ENCODE results near the gene NT5DC3. TPM values are rescaled to one million over a fixed set of nuclear protein-coding genes. Genes with fewer than 3 reads are reported as not detected.

The NT5DC3 gene
- total RNA-seq, 4 donors from 2014 or later = 4.1 to 10.2 (median 7.0) TPM

DNA sequence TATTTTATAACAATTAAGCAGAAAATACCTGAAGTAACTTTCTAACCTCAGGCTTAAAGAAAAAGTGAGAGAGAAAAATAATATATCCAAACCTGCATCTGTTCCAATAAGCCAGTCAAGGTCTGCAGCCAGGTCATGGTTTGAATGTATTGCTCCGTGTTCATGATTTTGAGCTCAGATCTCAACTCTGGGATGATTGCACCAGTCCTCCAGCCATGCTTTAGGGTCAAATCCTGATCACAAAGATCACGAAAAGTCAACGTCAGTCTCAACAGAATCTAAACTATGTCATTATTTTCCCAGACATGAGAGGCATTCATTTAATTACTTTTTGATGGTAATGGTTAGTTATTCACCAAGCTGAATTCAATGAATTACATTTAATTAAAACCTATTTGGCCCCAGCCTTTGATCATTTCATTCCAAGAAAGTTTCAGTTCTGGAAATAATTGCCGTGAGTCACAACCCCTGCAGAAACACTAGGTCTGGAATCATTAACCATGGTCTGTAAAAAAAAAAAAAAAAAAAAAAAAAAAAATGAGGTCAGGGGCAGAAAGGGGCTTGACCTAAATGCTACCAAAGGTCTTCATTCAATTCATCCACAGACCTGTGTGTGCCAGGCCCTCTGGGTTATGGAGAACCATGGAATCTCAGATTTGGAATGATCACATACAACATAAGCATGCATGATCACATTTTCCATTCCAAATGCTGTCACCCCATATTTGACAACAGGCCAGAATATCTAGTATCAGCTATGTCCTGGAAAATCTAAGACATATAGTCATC, 55.6 kb downstream of the NT5DC3 start:
- TF ChIP-seq, protein P1, sequence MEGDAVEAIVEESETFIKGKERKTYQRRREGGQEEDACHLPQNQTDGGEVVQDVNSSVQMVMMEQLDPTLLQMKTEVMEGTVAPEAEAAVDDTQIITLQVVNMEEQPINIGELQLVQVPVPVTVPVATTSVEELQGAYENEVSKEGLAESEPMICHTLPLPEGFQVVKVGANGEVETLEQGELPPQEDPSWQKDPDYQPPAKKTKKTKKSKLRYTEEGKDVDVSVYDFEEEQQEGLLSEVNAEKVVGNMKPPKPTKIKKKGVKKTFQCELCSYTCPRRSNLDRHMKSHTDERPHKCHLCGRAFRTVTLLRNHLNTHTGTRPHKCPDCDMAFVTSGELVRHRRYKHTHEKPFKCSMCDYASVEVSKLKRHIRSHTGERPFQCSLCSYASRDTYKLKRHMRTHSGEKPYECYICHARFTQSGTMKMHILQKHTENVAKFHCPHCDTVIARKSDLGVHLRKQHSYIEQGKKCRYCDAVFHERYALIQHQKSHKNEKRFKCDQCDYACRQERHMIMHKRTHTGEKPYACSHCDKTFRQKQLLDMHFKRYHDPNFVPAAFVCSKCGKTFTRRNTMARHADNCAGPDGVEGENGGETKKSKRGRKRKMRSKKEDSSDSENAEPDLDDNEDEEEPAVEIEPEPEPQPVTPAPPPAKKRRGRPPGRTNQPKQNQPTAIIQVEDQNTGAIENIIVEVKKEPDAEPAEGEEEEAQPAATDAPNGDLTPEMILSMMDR (IDR thresholded peaks at IDR 0.05) = no peak
- DNase-seq (ENCODE audit: low spot score) (no peak), ATAC-seq (ENCODE audit: low FRiP score) (no peak)

DNA sequence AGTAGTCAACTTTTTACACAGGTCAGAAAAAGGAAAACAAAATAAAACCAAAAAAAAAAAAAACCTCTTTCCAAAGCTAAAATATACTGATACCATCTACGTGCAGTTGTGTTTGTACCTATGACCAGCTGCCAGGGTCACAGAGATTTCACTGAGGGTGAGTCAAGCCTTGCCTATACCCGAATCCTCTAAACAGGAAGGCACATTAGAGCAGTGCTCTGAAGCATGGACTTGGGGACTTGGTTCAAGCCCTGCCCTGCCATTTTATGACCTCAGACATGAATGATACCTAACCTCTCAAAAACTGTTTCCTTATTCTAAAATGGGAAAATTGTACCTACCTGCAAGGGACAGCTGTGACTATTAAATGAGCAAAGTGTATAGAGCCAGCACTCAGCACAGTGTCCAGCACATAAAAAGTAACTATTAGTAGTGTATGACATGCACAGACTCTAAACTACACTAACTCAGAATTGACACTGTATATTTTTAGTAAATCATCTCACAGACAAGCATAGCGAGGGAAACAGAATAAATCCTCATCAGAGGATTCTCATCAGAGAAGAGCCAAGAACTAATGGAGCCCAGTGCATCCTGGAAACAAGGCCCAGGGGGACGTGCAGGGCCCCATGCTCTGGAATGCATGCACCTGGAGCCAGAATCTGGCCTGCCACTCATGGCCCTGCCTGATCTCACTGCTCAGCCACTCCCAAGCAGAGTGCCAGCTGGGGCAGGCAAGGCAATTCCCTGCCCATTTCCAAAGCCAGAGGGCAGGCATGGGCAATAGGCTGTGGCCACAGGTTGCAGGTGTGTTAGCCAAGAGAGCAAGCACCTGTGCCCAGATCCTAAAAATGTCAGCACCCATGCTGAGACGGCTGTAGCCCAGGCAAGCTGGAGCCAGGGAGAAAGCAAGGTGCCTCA, 57.0 kb downstream of the NT5DC3 start:
- no peak for DNase-seq (ENCODE audit: low spot score)
- ATAC-seq (ENCODE audit: low FRiP score) = no peak
- TF ChIP-seq, protein P1 (IDR thresholded peaks at IDR 0.05) = no peak

DNA sequence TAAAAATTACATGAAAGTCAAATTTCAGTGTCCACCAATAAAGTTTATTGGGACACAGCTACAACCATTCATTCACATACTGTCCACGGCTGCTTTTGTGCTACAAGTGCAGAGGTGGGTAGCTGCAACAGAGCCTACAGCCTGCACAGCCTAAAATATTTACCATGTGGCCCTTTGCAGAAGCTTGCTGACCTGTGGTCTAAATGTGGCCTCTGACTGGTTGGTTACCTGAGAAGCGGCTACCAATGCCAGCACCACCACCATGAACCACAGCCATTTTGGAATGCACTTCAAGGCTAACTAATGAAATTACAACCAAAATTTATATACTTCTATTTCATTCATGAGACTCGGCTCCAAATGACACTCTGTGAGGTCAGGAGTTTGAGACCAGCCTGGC, 58.6 kb downstream of the NT5DC3 start:
- TF ChIP-seq, protein P1 (IDR thresholded peaks at IDR 0.05) = no peak
- DNase-seq (ENCODE audit: low spot score) (no peak), ATAC-seq (ENCODE audit: low FRiP score) (no peak)

DNA sequence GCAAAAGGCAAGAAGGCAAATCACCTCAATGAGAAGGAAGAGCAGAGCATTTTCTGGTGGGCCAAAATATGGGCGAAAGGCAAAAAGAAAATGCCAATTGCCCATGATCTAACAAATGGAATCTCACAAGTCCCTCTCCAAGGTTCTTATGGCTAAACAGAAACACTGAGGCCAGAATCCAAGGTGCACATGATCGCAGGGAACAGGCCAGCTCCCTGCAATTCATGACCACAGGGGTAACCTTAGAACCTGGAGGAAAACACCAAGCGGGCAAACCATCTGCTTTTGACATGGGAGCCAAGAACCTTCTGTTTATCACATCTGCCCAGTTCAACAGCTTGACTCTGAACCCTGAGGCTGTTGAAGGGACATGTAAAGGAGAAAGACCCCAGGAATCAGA, 60.0 kb downstream of the NT5DC3 start:
- TF ChIP-seq, protein P1 (IDR thresholded peaks at IDR 0.05) = no peak
- DNase-seq (ENCODE audit: low spot score) = no peak
- no peak for ATAC-seq (ENCODE audit: low FRiP score)

DNA sequence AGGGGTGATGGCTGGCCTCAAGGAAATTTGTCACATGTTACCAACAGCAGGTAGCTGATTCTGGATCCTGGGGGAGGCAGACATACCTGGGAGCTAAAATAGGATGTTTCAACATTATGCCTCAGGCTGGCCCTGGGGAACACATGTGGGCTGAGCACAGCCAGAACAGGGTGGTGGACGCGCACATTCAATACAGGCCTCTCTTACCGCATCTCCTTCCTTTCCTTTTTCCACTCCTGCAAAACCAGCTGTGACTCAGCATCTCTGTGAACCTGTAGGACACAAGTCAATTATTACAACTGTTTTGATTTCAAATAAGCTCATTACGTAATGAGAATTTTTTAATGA, 61.0 kb downstream of the NT5DC3 start:
- DNase-seq (ENCODE audit: low spot score) (no peak), ATAC-seq (ENCODE audit: low FRiP score) (no peak)
- TF ChIP-seq, protein P1 (IDR thresholded peaks at IDR 0.05) = no peak

DNA sequence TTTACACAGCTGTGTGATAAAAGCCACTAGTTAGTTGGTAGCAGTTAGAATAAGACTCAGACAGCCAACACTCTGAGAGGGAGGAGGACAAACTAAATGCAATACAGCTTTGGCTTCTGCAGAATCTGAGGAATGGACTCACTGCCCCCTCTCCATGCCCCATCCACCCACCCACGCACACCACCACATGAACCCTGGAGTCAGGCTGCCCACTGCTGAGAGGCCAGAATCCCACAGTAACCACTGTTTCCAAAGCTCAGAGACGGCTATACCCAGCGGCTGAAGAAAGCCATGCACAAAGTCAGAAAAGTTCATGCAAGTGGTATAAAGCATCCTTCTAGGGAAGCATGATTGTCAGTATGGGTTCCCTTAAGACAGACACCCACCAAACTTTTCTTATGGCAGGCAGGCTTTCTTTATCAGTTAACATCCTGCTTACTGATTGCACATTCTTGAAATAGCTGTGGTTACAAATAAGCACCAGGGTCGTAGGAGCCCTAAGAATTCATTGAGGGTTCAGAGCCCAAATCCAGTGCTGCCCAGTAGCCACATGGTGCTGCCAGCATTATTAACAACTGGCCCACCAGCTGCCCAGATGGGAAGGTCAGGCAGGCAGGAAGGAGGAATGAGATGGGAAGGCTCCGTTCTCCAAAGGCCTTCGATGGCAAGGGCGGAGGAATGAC, 61.5 kb downstream of the NT5DC3 start:
- ATAC-seq (ENCODE audit: low FRiP score) (no peak), DNase-seq (ENCODE audit: low spot score) (no peak)
- TF ChIP-seq, protein P1 (IDR thresholded peaks at IDR 0.05) = no peak

Measured in omental fat pad (tissue), 4 donors.